Measurements from ENCODE around the gene PHLDA1. TPM values are rescaled to one million over a fixed set of nuclear protein-coding genes. Genes with fewer than 3 reads are reported as not detected.

Gene PHLDA1
- polyA plus RNA-seq, 1 of the 3 experiments (the other 2 are of a cell fraction), result 26.2 TPM

DNA sequence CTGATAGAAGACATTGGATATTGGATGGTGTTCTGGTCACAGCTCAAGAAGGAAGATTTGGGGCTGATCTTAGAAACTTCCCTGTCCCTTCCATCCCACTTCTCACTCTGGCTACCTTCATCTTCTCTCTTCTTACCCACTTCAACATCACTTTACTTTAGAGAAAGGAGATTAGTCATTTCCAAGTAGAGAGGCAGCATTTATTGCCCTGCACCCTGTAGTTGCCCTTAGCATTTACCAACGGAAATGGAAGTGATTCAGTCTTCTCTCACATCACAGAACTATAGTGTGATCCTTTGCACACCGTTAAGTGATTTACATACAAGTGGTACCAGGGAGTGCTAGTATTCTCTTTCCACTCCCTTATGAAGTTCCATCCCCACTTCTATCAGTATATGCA, 52.4 kb downstream of the PHLDA1 start:
- H3K27me3 ChIP-seq (ENCODE audit: insufficient read depth), result no peaks in the 10 kb centered on the region
- 7% methylated on average over 2 of the region's 2 CpGs for WGBS (ENCODE audit: low lambda C conversion rate)
- no peak overlapping the region for H3K4me3 ChIP-seq (ENCODE audit: low read depth in 2 of 2, low read length in 1 of 2)
- peaks cover 0 to 30% of the 10 kb centered on the region in 2 experiments for H3K4me1 ChIP-seq (ENCODE audit: control insufficient read depth in 1 of 2, insufficient read depth in 2 of 2, low read depth in 1 of 2, low read length in 1 of 2)
- TF ChIP-seq JUND (IDR thresholded peaks at IDR 0.05) (0 out of 2 replicates have a peak, but pooled peaks have one; percentile 12), TAF1 (IDR thresholded peaks at IDR 0.05; ENCODE audit: borderline replicate concordance, low read depth, low read length) (no peak), FOSL2 (IDR thresholded peaks at IDR 0.05; ENCODE audit: borderline replicate concordance, low read depth) (peak; percentile 47; the same call in 1 of the 2 replicates), GATA2 (CRISPR knock-in tag; IDR thresholded peaks at IDR 0.05) (no peak), RXRA (IDR thresholded peaks at IDR 0.05; ENCODE audit: borderline replicate concordance, low read depth) (peak; percentile 34; the same call in 1 of the 2 replicates)
- H3F3A ChIP-seq (replicated peaks; ENCODE audit: insufficient read depth), result peaks cover 24% of the 10 kb centered on the region
- POLR2A ChIA-PET, result interaction anchor here (0.6 kb wide), 1 partner anchor 425 kb away, joined by 3 read pairs; no protein-coding TSS in a partner anchor
- H2AFZ ChIP-seq (ENCODE audit: low read depth), result peak overlapping the region; percentile 45
- DNase-seq, result no peak
- H4K20me1 ChIP-seq (ENCODE audit: insufficient read depth), result no peaks in the 10 kb centered on the region
- peak overlapping the region; percentile 82 to 99; a peak in 3 of 4 replicates for H3K27ac ChIP-seq (ENCODE audit: low read depth in 2 of 2, low read length in 1 of 2)
- H3K79me2 ChIP-seq (ENCODE audit: insufficient read depth), result no peaks in the 10 kb centered on the region
- CTCF ChIA-PET, result interaction anchor here (0.6 to 1.3 kb wide), 2 partner anchors 17 to 24 kb away, joined by 3 read pairs; no protein-coding TSS in a partner anchor
- no peaks in the 10 kb centered on the region for H3K9me3 ChIP-seq
- H3K4me2 ChIP-seq, result peak overlapping the region; percentile 45
- H3K9me2 ChIP-seq, result no peaks in the 10 kb centered on the region
- peak overlapping the region; percentile 64 for H3K9ac ChIP-seq
- no peaks in the 10 kb centered on the region for H3K36me3 ChIP-seq (replicated peaks in 1 of 2; ENCODE audit: control insufficient read depth in 1 of 2, insufficient read depth in 2 of 2, low read length in 1 of 2)

DNA sequence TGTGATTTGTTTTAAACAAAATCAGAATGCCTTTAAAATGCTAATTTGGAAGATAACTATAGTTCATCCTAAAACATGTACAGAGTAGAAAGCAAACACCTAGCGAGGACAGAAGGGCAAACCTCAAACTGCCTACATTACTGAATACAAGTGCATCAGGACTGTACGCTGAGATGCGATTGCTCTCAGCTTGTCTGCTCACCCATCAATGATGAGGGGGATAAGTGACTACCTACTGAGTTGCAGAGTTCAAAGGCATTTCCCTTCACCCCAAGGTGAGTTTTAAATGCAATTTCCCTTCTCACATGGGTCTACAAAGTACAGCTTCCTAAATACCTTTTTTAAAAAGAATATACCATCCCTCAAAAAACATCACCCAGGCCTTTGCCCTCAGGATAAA, 52.9 kb downstream of the PHLDA1 start:
- no peak for DNase-seq
- no peaks in the 10 kb centered on the region for H3K9me2 ChIP-seq
- no peaks in the 10 kb centered on the region for H4K20me1 ChIP-seq (ENCODE audit: insufficient read depth)
- POLR2A ChIA-PET, result interaction anchor here (0.6 kb wide), 1 partner anchor 424 kb away, joined by 3 read pairs; no protein-coding TSS in a partner anchor
- no peaks in the 10 kb centered on the region for H3K27me3 ChIP-seq (ENCODE audit: insufficient read depth)
- TF ChIP-seq FOSL2 (IDR thresholded peaks at IDR 0.05; ENCODE audit: borderline replicate concordance, low read depth), result no peak
- TF ChIP-seq POLR2AphosphoS5 (IDR thresholded peaks at IDR 0.05; ENCODE audit: low read depth, low read length), result no peak
- no peak for TF ChIP-seq JUND (IDR thresholded peaks at IDR 0.05)
- TF ChIP-seq TEAD4 (IDR thresholded peaks at IDR 0.05; ENCODE audit: borderline replicate concordance, insufficient read depth), result no peak
- no peak for TF ChIP-seq EZH2phosphoT487 (IDR thresholded peaks at IDR 0.05; ENCODE audit: borderline replicate concordance, low read depth)
- no peak for TF ChIP-seq GABPA (IDR thresholded peaks at IDR 0.05; ENCODE audit: low read depth)
- no peak for TF ChIP-seq RFX5 (IDR thresholded peaks at IDR 0.05; ENCODE audit: low read length)
- no peak for TF ChIP-seq RXRA (IDR thresholded peaks at IDR 0.05; ENCODE audit: borderline replicate concordance, low read depth)
- TF ChIP-seq, protein P1, sequence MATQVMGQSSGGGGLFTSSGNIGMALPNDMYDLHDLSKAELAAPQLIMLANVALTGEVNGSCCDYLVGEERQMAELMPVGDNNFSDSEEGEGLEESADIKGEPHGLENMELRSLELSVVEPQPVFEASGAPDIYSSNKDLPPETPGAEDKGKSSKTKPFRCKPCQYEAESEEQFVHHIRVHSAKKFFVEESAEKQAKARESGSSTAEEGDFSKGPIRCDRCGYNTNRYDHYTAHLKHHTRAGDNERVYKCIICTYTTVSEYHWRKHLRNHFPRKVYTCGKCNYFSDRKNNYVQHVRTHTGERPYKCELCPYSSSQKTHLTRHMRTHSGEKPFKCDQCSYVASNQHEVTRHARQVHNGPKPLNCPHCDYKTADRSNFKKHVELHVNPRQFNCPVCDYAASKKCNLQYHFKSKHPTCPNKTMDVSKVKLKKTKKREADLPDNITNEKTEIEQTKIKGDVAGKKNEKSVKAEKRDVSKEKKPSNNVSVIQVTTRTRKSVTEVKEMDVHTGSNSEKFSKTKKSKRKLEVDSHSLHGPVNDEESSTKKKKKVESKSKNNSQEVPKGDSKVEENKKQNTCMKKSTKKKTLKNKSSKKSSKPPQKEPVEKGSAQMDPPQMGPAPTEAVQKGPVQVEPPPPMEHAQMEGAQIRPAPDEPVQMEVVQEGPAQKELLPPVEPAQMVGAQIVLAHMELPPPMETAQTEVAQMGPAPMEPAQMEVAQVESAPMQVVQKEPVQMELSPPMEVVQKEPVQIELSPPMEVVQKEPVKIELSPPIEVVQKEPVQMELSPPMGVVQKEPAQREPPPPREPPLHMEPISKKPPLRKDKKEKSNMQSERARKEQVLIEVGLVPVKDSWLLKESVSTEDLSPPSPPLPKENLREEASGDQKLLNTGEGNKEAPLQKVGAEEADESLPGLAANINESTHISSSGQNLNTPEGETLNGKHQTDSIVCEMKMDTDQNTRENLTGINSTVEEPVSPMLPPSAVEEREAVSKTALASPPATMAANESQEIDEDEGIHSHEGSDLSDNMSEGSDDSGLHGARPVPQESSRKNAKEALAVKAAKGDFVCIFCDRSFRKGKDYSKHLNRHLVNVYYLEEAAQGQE (IDR thresholded peaks at IDR 0.05; ENCODE audit: low read depth, low read length), result no peak
- no peak for TF ChIP-seq RAD21 (IDR thresholded peaks at IDR 0.05; ENCODE audit: low read length)
- TF ChIP-seq TAF1 (IDR thresholded peaks at IDR 0.05; ENCODE audit: borderline replicate concordance, low read depth, low read length), result no peak
- no peak for TF ChIP-seq TCF12 (IDR thresholded peaks at IDR 0.05)
- no peak for TF ChIP-seq PBX3 (IDR thresholded peaks at IDR 0.05)
- no peak for TF ChIP-seq EP300 (IDR thresholded peaks at IDR 0.05; ENCODE audit: borderline replicate concordance in 1 of 2, low read depth in 1 of 2, low read length in 1 of 2)
- TF ChIP-seq IRF3 (IDR thresholded peaks at IDR 0.05; ENCODE audit: low read depth, low read length), result no peak
- no peak for TF ChIP-seq GATA2 (CRISPR knock-in tag; IDR thresholded peaks at IDR 0.05)
- H3K27ac ChIP-seq (ENCODE audit: low read depth in 2 of 2, low read length in 1 of 2), result peak overlapping the region; percentile 82 to 99; a peak in 3 of 4 replicates
- peaks cover 0 to 30% of the 10 kb centered on the region in 2 experiments for H3K4me1 ChIP-seq (ENCODE audit: control insufficient read depth in 1 of 2, insufficient read depth in 2 of 2, low read depth in 1 of 2, low read length in 1 of 2)
- H3K4me3 ChIP-seq (ENCODE audit: low read depth in 2 of 2, low read length in 1 of 2), result no peak overlapping the region
- H3K79me2 ChIP-seq (ENCODE audit: insufficient read depth), result no peaks in the 10 kb centered on the region
- H3K9ac ChIP-seq, result peak overlapping the region; percentile 64
- peaks cover 24% of the 10 kb centered on the region for H3F3A ChIP-seq (replicated peaks; ENCODE audit: insufficient read depth)
- H3K36me3 ChIP-seq (replicated peaks in 1 of 2; ENCODE audit: control insufficient read depth in 1 of 2, insufficient read depth in 2 of 2, low read length in 1 of 2), result no peaks in the 10 kb centered on the region
- no peaks in the 10 kb centered on the region for H3K9me3 ChIP-seq
- CTCF ChIA-PET, result interaction anchor here (1.3 kb wide), 1 partner anchor 16 kb away, joined by 3 read pairs; no protein-coding TSS in a partner anchor
- WGBS (ENCODE audit: low lambda C conversion rate), result 86% methylated on average over 3 of the region's 3 CpGs
- H3K4me2 ChIP-seq, result peak overlapping the region; percentile 45
- peak overlapping the region; percentile 45; the same call in 1 of the 2 replicates for H2AFZ ChIP-seq (ENCODE audit: low read depth)

Data from SK-N-SH (cell line).